GM10248 (cell line): ENCODE measurements around the gene GPR17.
A peak's percentile ranks its signal among the peaks of the same experiment; 100 is the strongest.

ENCODE experiments used
- CTCF ChIA-PET: fragments of 300-600 bp; sonication (Branson Sonifier 250); formaldehyde crosslinking; extraction: SDS; loops from one replicate; lab custom pipeline; 2021; ENCODE audit warnings: antibody characterized with exemption; lab: Yijun Ruan, JAX
- POLR2A ChIA-PET: fragments of 350-650 bp; sonication (Branson Sonifier 250); formaldehyde crosslinking; extraction: SDS; loops from one replicate; lab custom pipeline; 2020; ENCODE audit warnings: antibody characterized with exemption; lab: Yijun Ruan, JAX
- DNase-seq: peaks from one replicate; pipeline ENCODE4 v3.0.0; 2012; ENCODE audit errors: extremely low spot score
- TF ChIP-seq, protein P1 (sequence below): IDR thresholded peaks from 2 replicates; pipeline ENCODE4 v1.5.1; 2012; ENCODE audit warnings: mild to moderate bottlenecking, low read depth; ENCODE audit errors: extremely low read depth, missing control alignments, control extremely low read depth

Gene GPR17

GRCh38 chr2:127649100-127649611, 3.2 kb downstream of the GPR17 start:
- no peak for DNase-seq
- ChIA-PET POLR2A (interaction anchor here (1.1 kb wide), 1 partner anchor 57 kb away, joined by 3 read pairs; no protein-coding TSS in a partner anchor), CTCF (interaction anchor here (1.0 to 5.2 kb wide), 17 partner anchors 10 to 484 kb away, joined by 3 to 90 read pairs (median 5); partner anchors contain the start of gene LIMS2)
- TF ChIP-seq, protein P1, sequence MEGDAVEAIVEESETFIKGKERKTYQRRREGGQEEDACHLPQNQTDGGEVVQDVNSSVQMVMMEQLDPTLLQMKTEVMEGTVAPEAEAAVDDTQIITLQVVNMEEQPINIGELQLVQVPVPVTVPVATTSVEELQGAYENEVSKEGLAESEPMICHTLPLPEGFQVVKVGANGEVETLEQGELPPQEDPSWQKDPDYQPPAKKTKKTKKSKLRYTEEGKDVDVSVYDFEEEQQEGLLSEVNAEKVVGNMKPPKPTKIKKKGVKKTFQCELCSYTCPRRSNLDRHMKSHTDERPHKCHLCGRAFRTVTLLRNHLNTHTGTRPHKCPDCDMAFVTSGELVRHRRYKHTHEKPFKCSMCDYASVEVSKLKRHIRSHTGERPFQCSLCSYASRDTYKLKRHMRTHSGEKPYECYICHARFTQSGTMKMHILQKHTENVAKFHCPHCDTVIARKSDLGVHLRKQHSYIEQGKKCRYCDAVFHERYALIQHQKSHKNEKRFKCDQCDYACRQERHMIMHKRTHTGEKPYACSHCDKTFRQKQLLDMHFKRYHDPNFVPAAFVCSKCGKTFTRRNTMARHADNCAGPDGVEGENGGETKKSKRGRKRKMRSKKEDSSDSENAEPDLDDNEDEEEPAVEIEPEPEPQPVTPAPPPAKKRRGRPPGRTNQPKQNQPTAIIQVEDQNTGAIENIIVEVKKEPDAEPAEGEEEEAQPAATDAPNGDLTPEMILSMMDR, result no peak

- peak; percentile 87 for DNase-seq
- TF ChIP-seq, protein P1, result peak; percentile 69
- ChIA-PET POLR2A (interaction anchor here (1.1 kb wide), 1 partner anchor 58 kb away, joined by 3 read pairs; no protein-coding TSS in a partner anchor), CTCF (interaction anchor here (0.5 to 5.2 kb wide), 38 partner anchors 8 to 484 kb away, joined by 3 to 90 read pairs (median 4); partner anchors contain the start of gene LIMS2)
Measured at GRCh38 chr2:127649684-127650040, 3.7 kb downstream of the GPR17 start.

DNA sequence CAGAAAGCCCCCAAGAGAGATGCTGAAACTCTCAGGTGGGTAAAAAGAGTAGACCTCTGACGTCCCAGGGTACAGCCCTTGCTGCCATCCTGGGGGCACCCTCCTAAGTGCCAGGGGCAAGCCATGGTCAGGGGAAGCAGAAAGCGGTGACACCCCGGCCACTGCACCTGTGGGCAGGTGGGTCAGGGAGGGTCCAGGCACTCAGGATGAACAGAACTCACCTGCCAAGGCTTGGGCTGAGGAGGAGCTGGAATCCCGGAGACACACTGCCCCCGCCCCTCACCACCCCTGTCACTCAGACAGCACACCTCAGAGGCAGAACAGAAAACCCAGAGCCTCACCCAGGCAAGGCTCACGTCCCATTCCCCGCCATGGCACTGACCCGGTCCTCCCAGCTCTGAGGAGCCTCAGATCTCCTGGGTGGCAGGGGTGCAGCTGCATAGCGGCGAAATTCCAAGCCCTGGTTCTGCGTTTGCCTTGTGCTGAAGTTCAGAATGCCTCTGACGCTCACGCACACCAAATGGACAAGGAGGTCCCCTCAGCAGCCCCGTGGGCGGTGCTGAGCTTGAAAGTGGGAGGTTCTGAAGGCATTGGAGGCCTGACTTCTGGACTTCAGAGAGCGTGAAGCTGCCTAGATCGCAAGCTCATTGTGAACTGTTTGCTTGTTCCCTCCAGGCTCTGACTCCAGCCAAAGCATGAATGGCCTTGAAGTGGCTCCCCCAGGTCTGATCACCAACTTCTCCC, 4.3 kb downstream of the GPR17 start:
- CTCF ChIA-PET, result interaction anchor here (0.5 to 5.2 kb wide), 42 partner anchors 8 to 485 kb away, joined by 3 to 90 read pairs (median 4); partner anchors contain the start of gene LIMS2
- no peak for DNase-seq
- POLR2A ChIA-PET, result interaction anchor here (1.1 kb wide), 1 partner anchor 59 kb away, joined by 3 read pairs; no protein-coding TSS in a partner anchor
- TF ChIP-seq, protein P1, result no peak

GRCh38 chr2:127650785-127651380, 4.9 kb downstream of the GPR17 start:
- no peak for DNase-seq
- ChIA-PET CTCF (interaction anchor here (0.7 to 5.2 kb wide), 30 partner anchors 9 to 454 kb away, joined by 3 to 90 read pairs (median 4); partner anchors contain the start of gene LIMS2), POLR2A (no interaction called here)
- TF ChIP-seq, protein P1, result no peak

DNA sequence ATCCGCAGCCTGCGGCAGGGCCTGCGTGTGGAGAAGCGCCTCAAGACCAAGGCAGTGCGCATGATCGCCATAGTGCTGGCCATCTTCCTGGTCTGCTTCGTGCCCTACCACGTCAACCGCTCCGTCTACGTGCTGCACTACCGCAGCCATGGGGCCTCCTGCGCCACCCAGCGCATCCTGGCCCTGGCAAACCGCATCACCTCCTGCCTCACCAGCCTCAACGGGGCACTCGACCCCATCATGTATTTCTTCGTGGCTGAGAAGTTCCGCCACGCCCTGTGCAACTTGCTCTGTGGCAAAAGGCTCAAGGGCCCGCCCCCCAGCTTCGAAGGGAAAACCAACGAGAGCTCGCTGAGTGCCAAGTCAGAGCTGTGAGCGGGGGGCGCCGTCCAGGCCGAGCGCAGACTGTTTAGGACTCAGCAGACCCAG, 5.4 kb downstream of the GPR17 start:
- ChIA-PET CTCF (interaction anchor here (2.0 to 5.2 kb wide), 3 partner anchors 12 to 60 kb away, joined by 4 to 90 read pairs (median 12); no protein-coding TSS in a partner anchor), POLR2A (no interaction called here)
- no peak for DNase-seq
- TF ChIP-seq, protein P1, result no peak
